HG03571 (cell line): ENCODE data around the gene ITGB3BP.
A peak's percentile ranks its signal among the peaks of the same experiment; 100 is the strongest.
"Not testable (repeated sequence)": the region's sequence is repeated elsewhere in the genome, so short reads cannot be mapped to it uniquely, and the experiment has no call there.

ENCODE experiments used
- ATAC-seq: cut with Tn5 transposase; IDR thresholded peaks from one replicate; pipeline ENCODE4 v1.9.1; 2021; ENCODE audit not compliant: unreplicated experiment

ITGB3BP gene, protein sequence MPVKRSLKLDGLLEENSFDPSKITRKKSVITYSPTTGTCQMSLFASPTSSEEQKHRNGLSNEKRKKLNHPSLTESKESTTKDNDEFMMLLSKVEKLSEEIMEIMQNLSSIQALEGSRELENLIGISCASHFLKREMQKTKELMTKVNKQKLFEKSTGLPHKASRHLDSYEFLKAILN

DNA sequence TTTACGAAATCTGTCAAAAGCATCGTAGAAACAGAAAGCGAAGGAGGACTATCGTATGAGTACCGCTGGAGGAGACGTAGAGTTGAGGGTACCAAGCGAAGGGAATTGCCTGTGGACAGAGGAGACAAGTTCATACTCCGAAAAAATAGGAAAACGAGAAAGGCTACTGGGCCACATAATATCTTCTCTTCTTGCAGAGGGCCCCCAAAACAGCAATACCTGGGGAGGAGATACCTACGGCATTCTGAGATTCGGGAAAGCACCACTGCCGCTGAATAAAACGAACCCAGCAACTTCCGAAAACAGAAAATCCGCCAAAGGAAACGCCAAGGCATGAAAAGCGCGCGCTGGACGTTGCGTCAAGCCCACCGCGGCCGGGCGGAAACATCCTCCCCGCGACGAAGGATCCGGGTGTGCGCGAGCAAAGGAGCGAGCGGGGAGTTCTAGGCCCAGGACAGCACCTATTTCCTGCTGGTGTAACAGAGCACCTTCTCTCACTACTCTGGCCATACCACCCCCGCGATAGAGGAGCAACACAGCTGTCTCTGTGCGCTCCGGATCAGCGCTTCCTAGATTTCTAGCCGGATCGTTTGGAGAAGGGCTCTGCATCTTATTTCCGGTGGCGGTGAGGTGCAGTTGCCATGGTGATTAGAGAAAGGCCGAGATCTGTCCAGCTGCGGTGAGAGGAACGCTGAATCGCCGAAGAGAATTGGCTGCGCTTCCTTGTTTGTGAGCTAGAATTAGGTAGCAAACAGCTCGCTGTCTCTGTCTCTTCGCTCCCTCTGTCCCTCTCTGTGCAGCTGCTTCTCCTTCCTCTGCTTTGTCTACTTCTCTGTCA lies at the start of gene ITGB3BP, which contains the start of gene EFCAB7:
Gene ITGB3BP (minus strand): TSS at position 335 of the 838 bp plus-strand sequence. CDS start 92 bp downstream, at position 243.
Gene EFCAB7 (plus strand): TSS at position 635 of the 838 bp plus-strand sequence. CDS start 2,048 bp downstream, outside the sequence.
- ATAC-seq: peak; percentile 87

DNA sequence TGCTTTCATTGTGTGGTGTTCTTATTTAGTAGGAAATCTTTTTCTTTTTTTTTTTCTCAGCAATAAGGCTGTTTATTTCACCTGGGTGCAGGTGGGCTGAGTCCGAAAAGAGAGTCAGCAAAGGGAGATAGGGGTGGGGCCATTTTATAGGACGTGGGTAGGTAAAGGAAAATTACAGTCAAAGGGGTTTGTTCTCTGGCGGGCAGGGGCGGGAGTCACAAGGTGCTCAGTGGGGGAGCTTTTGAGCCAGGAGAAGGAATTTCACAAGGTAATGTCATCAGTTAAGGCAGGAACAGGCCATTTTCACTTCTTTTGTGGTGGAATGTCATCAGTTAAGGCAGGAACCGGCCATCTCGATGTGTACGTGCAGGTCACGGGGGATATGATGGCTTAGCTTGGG lies 49.7 kb upstream of the ITGB3BP start:
- not testable (repeated sequence) for ATAC-seq

GRCh38 chr1:63569640-63570316 lies 46.8 kb upstream of the ITGB3BP start:
- ATAC-seq: no peak

GRCh38 chr1:63569068-63569467 lies 46.0 kb upstream of the ITGB3BP start:
- no peak for ATAC-seq

- peak; percentile 52 for ATAC-seq
These were observed 40.7 kb upstream of the ITGB3BP start for GRCh38 chr1:63563745-63564144.

DNA sequence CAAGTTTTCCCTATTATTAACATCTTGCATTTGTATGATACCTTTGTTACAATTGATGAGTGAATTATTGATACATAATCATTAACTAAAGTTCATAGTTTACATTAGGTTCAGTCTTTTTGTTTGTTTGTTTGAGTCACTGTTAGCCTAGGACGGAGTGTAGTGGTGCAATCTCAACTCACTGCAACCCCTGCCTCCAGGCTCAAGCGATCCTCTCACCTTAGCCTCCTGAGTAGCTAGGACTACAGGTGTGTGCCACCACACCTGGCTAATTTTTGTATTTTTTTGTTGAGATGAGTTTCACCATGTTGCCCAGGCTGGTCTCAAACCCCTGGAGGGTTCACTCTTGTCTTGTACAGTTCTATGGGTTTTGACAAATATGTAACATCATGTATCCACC lies 36.3 kb upstream of the ITGB3BP start:
- no peak for ATAC-seq

GRCh38 chr1:63557365-63557987 lies 34.5 kb upstream of the ITGB3BP start:
- ATAC-seq: no peak

- ATAC-seq: no peak
These were observed 32.5 kb upstream of the ITGB3BP start for GRCh38 chr1:63555480-63555879.

GRCh38 chr1:63548877-63549276 lies 25.9 kb upstream of the ITGB3BP start:
- ATAC-seq: no peak

DNA sequence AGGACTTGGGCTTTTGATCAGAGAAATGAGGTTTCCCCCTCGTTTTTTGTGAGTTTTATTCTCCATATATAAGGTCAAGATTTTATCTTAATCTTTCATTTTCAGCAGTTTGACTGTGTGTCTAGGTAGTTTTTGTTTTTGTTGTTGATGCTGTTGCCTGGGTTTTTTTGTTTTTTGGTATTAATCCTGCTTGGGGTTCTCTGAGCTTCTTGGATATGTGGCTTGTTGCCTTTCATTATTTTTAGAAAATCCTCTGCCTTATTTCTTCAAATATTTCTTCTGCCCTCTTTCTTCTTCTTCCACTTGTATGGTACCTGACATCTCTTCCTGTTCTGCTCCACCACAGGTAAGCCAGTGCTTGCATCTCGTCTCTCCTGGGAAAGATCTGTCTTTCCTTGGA lies 25.3 kb upstream of the ITGB3BP start:
- no peak for ATAC-seq

DNA sequence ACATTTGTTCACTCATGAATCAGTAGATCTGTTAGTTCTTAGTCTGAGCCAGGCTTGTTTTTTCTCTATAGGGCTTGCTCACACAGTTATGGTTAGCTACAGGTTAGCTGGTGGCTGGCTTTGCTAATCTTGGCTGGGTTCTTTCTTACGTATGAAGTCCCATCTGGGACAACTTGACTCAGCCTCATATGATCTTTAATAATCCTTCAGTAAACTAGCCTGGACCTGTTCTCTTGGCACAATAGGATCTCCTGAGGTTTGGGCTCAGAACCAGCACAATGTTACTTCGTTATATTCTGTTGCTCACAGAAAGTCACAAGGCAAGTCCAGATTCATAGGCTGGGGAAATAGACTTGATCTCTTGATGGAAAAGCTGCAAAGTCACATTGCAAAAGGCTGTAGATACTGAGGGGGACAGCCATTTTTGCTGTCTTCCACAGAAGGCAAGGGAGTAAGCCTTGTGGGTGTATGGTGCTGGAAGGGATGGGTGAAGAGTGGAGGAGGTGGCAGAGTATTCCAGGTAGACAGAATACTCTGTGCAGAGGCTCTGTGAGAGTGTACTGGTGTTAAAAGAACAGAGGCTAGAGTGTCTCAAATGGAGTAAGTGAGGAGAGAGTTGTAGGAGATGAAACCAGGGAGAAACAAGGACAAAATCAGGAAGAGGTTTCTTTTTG lies 24.7 kb upstream of the ITGB3BP start:
- no peak for ATAC-seq

- no peak for ATAC-seq
These were observed 22.8 kb upstream of the ITGB3BP start for GRCh38 chr1:63545780-63546179.

GRCh38 chr1:63537940-63538339 lies 14.9 kb upstream of the ITGB3BP start:
- no peak for ATAC-seq

- no peak for ATAC-seq
These were observed 14.0 kb upstream of the ITGB3BP start for GRCh38 chr1:63537006-63537405.

DNA sequence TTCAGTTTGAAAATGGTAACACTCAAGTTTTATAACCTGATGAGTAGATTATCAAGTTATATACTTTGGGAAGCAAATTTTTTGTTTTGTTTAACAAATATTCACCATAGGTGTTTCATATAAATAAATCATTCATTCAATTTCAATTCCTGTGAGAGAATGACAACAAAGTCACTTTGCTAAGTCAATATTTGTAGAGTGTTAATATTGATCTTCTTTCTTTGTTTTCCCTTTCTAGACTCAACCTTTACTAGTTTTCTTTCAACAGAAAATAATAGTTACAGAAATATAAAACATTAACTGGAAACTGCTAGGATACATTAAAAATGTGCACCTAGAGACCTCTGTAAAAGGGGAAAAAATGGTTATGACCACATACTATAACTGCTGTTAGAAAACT lies 11.4 kb upstream of the ITGB3BP start:
- no peak for ATAC-seq

DNA sequence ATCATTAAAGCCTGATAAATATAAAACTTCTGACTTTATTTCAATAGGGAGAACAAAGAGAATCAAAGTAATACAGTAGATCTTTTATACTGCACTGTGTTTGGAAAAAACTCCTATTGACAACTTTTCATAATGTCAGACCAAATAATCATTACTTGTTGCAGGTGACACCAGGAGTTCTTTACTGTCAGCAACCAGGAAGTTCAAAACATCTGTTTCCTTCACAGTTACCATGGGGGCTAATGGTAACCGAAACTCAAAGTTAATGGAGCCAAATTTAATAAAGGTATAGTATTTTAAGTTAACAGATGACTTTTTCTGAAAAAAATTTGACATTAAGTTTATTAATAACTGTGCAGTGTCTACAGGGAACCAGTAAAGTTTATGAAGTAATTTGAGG lies 10.9 kb upstream of the ITGB3BP start:
- no peak for ATAC-seq

DNA sequence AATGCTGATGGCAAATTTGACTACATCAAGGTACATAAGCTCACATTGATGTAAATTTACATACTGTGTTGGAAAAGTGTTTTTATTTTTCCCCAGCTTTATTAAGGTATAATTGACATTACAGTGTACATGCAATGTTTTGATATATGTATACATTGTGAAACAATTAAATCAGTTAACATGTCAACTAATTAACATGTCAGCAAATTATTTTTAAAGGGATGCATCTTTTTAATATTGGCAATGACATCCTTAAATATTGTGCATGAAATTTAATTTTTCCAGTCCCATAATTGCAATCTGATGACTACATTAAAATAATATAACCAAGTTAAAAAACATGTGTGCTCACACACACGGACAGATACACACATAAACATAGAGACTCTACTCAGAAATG lies 9.7 kb upstream of the ITGB3BP start:
- ATAC-seq: no peak

DNA sequence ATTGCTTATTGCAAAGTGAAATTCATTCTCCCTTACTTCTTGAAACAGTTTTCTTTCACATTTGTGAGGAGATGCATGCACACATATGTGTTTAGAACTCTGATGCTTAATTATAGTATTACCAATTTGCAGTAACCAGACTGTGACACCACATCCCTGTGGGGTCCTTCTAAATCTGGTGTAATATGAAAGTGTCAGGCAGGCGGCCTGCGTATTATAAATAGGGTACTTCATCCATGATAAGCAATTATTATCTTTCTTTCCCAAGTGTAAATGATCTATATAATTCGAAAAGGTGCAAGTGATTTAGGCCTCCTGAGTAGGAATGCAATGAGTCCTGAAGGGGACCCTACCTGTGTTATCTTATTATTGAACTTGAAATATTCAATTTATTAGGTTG lies 1.2 kb upstream of the ITGB3BP start:
- ATAC-seq: no peak

- ATAC-seq: peak; percentile 19
These were observed 713 bp upstream of the ITGB3BP start for GRCh38 chr1:63523738-63524137.

GRCh38 chr1:63516629-63517028 lies 6.4 kb downstream of the ITGB3BP start:
- no peak for ATAC-seq

DNA sequence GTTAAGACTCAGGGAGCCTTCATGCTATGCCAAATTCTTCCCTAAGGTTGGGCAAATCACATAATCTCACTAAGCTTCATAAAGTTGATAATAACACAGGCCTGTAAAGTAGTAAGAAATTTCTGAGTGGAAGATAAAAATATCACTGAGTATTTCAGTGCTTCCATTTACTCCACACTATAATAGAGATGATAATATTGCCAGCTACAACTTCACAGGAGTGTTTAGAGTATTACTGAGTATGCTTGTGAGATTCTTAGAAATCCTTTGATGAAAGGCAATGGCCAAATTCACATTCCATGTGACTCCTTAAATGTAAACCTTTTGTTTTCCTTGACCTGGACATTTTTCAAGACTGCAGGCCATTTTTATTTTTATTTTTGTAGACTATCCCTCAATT lies 10.4 kb downstream of the ITGB3BP start:
- no peak for ATAC-seq
